Vagina (tissue), 2 donors: ENCODE data around the gene SLC38A4.

Experiments
- CTCF ChIP-seq, 3 experiments: fragments of 450-650 bp in 2 of 3; fragments of 200-600 bp in 1 of 3; sonication (generic) in 1 of 3; IDR thresholded peaks; one replicate each; pipeline ENCODE4 v1.5.1; 2017 to 2019; ENCODE audit warnings: antibody characterized with exemption in 3 of 3, mild to moderate bottlenecking in 2 of 3, moderate library complexity in 2 of 3
- POLR2AphosphoS5 ChIP-seq, 2 donors: sonication (generic); formaldehyde crosslinking; IDR thresholded peaks; one replicate each; pipeline ENCODE4 v1.9.0; 2017; ENCODE audit warnings: antibody characterized with exemption in 2 of 2, mild to moderate bottlenecking in 2 of 2, low read depth in 1 of 2; ENCODE audit not compliant: insufficient read depth in 1 of 2

GRCh38 chr12:46794593-46795190 is 31.1 kb downstream of the SLC38A4 start:
- TF ChIP-seq CTCF (IDR thresholded peaks at IDR 0.05), result no peak
- no peak for TF ChIP-seq POLR2AphosphoS5 (IDR thresholded peaks at IDR 0.05; ENCODE audit: insufficient read depth in 1 of 2, low read depth in 1 of 2)
